GM19035 (cell line): ENCODE data around the gene JRKL.

Source experiments
- ATAC-seq: cut with Tn5 transposase; IDR thresholded peaks from one replicate; pipeline ENCODE4 v1.9.1; 2021; ENCODE audit not compliant: unreplicated experiment

Gene JRKL

GRCh38 chr11:96389720-96390487, at the start of gene JRKL, which contains the start of gene CCDC82:
Gene JRKL, plus strand, starts transcription at chr11:96390013. Its CDS starts 637 bp downstream, at chr11:96390650.
Gene CCDC82, minus strand, starts transcription at chr11:96389912. Its CDS starts 5,165 bp downstream, at chr11:96384747.
- ATAC-seq = peak; percentile 91

GRCh38 chr11:96340555-96340885, 49.3 kb upstream of the JRKL start:
- ATAC-seq = no peak

- peak; percentile 26 for ATAC-seq
Measured at GRCh38 chr11:96341211-96342013, 48.4 kb upstream of the JRKL start.

- ATAC-seq = no peak
Measured at GRCh38 chr11:96342014-96342960, 47.5 kb upstream of the JRKL start.

- ATAC-seq = peak; percentile 85
Measured at GRCh38 chr11:96342961-96343711, 46.7 kb upstream of the JRKL start, which contains the start of gene MAML2. Gene MAML2, minus strand, starts transcription at chr11:96343195. Its CDS starts 1,300 bp downstream, at chr11:96341895.

GRCh38 chr11:96356848-96357247, 33.0 kb upstream of the JRKL start:
- ATAC-seq = no peak

- no peak for ATAC-seq
Measured at GRCh38 chr11:96357794-96358193, 32.0 kb upstream of the JRKL start.

- ATAC-seq = no peak
Measured at GRCh38 chr11:96358321-96358720, 31.5 kb upstream of the JRKL start.

GRCh38 chr11:96361778-96362177, 28.0 kb upstream of the JRKL start:
- no peak for ATAC-seq

GRCh38 chr11:96365493-96365892, 24.3 kb upstream of the JRKL start:
- ATAC-seq = no peak

GRCh38 chr11:96366024-96366423, 23.8 kb upstream of the JRKL start:
- ATAC-seq = no peak

- no peak for ATAC-seq
Measured at GRCh38 chr11:96367342-96367741, 22.5 kb upstream of the JRKL start.

- ATAC-seq = no peak
Measured at GRCh38 chr11:96373826-96374225, 16.0 kb upstream of the JRKL start.

GRCh38 chr11:96376796-96377195, 13.0 kb upstream of the JRKL start:
- ATAC-seq = no peak

GRCh38 chr11:96384156-96384555, 5.7 kb upstream of the JRKL start:
- ATAC-seq = no peak

- ATAC-seq = no peak
Measured at GRCh38 chr11:96385187-96385586, 4.6 kb upstream of the JRKL start.

GRCh38 chr11:96388891-96389719, 708 bp upstream of the JRKL start:
- peak; percentile 56 for ATAC-seq

- ATAC-seq = no peak
Measured at GRCh38 chr11:96390488-96390792, 627 bp downstream of the JRKL start.

- no peak for ATAC-seq
Measured at GRCh38 chr11:96391698-96392307, 2.0 kb downstream of the JRKL start.
